ENCODE measurements around the gene GLA.

Gene GLA

GRCh38 chrX:101397779-101398178 lies 9.9 kb downstream of the GLA start:
- DNase-seq (ENCODE audit: low spot score) = no peak

DNA sequence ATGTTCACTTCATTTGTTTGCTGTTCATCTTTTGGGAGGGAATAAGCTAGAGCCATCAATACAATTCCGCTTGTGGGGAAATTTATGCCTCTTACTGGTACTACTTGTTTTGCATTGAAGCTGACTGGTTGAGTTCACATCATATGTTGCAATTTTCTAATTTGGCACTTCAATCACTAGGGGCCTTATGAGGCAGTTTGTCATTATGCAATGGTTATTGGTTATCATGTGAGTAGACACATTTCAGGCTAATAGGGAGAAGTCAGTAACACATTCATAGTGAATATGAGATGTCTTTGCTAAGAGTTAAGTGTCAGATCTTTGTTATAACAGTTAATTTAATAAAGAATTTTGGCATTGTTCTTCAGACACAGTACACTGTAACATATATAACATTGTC lies 11.9 kb downstream of the GLA start:
- no peak for DNase-seq (ENCODE audit: low spot score)

GRCh38 chrX:101394372-101394771 lies 13.4 kb downstream of the GLA start:
- no peak for DNase-seq (ENCODE audit: low spot score)

- no peak for DNase-seq (ENCODE audit: low spot score)
Observed at GRCh38 chrX:101393530-101394305, 14.0 kb downstream of the GLA start.

GRCh38 chrX:101391831-101392230 lies 15.9 kb downstream of the GLA start:
- no peak for DNase-seq (ENCODE audit: low spot score)

- DNase-seq (ENCODE audit: low spot score) = peak; percentile 81
Observed at GRCh38 chrX:101390664-101391525, 16.8 kb downstream of the GLA start, which contains the start of gene RPL36A. RPL36A (plus strand) TSS chrX:101391011; CDS start chrX:101391044, 33 bp downstream.

DNA sequence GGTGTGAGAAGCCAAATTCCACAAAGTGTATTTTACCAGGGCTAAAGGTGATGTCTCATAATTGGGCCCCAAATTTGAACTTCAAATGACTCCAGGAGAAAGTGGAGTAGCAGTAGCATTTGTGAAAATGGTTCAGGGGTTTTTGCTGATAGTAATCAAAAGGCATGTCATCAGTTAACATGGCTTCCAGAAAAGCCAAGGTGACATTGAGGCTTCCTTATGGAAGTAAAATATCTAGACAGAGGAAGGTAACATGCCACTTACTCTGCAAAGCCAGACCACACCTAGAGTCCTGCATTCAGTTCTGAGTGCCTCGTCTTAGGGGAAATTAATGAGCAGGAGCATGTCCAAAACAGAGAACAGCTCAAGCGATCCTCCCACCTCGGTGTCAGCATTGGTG lies 19.1 kb downstream of the GLA start:
- DNase-seq (ENCODE audit: low spot score) = no peak

DNA sequence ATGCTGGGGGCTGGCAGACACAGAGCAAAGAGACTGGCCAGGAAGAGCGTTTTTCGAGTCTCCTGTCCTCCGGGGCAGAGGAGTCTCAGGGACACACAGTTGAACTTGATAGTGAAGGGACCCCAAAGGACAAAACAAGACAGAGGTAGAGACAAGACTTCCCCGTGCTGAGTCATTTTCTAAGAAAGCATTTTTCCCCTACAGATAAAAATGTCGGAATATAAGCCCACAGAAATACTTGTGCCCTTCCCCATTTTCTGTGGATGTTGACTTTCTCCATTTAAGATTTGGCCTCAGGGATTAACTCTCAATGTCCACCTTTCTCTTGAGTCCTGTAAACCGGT lies 21.2 kb downstream of the GLA start:
- no peak for DNase-seq (ENCODE audit: low spot score)

DNA sequence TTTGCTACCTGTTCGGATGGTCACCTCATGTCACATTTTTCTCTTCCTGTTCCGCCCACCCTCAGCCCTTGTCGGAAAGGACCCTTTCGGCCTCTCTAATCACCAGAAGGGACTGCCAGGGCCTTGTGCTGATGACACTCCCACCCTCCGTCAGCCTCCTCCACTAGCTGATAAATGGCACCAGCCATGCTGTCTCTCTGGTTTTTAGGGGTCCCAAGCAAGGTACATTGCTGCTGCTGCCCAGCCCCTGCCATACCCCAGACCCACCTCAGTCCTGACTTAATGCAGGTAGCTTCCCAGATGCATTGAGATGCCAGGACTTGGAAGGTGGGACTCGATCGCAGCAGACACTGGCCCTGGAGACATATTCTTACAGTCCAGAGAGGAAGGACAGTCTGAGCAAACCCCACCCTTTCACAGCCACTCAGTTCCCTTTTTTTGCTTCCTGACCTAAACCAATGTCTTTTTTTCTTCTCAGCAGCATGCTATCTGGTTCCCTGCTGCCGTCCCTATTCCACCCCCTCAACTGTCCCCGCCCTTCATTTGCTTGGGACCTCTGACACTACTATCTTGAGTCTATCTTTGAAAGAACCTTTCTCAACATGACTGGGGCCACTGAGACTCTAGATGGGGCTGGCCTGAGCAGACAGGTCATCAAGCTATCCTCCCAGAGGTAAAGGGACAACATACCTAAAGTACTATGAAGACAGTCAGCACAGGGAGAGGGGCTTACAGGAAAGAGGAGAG lies 21.8 kb downstream of the GLA start, which contains the start of gene BTK:
Gene BTK (minus strand): TSS at position 397 of the 747 bp plus-strand sequence. CDS start 10,907 bp downstream, outside the sequence.
- DNase-seq (ENCODE audit: low spot score) = no peak

DNA sequence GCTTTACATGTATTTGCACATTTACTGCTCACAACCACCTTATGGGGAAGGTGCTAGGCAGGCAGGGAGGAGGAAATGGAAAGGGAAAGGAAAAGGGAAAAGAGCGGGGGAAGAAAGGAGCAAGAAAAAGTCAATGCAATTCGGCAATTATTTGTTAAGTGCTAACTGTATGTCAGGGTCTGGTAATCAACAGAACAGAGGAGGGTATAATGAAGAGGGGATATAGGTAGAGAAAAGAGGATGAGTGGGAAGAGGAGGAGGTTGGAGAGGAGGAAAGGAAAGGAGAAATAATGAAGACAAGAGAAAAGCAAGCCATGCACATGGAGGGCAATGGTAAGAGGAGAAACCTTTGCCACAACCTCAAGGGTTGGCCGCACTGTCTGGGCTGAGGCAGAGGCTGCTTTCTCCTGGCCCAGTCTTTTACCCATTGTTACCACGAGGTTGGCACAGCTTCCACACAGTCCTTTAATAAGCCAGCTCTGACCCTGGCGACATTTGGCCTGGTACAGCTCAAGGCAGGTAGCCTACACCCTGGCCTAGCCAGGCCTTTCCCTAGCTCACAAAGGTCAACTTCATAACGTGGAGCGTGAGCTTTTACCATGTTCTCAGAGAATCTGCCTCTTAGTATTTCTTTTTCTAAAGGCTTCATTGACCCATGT lies 22.6 kb downstream of the GLA start:
- DNase-seq (ENCODE audit: low spot score) = no peak

DNA sequence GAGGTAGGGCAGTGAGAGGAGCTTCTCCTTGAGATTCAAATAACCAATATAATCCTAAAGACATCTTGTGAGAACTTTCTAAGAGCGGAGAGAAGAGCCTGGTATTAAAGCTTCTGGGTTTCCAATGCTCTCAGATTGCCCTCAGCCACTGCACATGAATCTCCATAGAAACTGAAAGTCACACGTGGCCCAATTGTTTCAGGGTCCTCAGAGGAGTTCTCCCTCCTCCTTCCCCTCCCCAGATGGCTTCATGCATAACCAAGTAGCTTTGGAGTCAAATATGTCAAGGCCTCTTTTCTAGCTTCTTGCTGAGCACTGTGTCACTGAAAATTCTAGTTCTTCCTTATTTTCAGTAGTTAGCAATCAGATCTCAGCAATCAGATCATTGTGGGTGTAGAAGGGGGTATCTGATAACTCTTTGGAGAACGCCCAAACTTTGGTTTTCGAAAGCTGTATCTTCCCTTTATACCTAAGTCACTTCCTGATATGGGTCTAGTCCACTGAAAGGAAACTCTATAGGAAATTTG lies 24.0 kb downstream of the GLA start:
- DNase-seq (ENCODE audit: low spot score) = no peak

DNA sequence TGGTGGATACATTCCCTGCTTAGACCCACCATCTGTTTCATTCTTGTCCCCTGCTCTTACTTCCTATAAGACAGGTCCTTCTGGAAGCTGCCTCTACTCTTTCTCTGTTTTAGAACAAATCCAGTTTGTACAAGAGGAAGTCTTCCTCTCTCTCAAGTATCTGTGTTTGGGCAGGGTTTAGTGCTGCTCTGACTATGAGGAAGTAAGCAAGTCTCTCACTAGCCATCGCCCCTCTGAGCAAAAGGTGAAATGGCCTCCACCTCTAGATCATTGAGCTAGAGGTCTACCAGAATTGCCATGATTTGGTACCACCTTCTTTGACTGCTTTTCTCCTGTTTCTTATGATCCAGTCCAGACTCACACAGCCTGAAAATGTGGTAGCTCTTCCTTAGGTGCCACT lies 30.2 kb downstream of the GLA start:
- DNase-seq (ENCODE audit: low spot score) = no peak

GRCh38 chrX:101370888-101371504 lies 36.7 kb downstream of the GLA start:
- DNase-seq (ENCODE audit: low spot score) = no peak

- no peak for DNase-seq (ENCODE audit: low spot score)
Observed at GRCh38 chrX:101369687-101370086, 38.0 kb downstream of the GLA start.

DNA sequence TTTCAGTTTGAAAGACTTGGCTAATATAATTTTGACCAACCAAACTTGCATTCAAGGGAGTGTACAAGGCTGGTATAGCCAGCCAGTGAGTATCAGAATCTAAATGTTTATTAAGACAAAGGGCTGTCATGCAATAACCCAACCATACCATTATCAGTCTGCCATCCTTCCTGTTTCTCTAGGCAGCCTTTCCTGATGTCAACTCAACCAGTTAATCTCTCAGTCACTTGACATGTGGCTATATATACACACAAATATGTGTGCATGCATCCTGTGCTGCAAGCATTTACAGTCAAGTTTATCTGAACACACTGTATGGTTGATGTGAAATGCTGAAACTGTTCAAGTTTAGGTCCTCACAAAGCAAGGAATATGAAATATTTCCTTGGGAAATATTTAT lies 38.9 kb downstream of the GLA start:
- DNase-seq (ENCODE audit: low spot score) = no peak

GRCh38 chrX:101365301-101365795 lies 42.4 kb downstream of the GLA start:
- no peak for DNase-seq (ENCODE audit: low spot score)

GRCh38 chrX:101362757-101363156 lies 45.0 kb downstream of the GLA start:
- no peak for DNase-seq (ENCODE audit: low spot score)

GRCh38 chrX:101362116-101362515 lies 45.6 kb downstream of the GLA start:
- DNase-seq (ENCODE audit: low spot score) = no peak

DNA sequence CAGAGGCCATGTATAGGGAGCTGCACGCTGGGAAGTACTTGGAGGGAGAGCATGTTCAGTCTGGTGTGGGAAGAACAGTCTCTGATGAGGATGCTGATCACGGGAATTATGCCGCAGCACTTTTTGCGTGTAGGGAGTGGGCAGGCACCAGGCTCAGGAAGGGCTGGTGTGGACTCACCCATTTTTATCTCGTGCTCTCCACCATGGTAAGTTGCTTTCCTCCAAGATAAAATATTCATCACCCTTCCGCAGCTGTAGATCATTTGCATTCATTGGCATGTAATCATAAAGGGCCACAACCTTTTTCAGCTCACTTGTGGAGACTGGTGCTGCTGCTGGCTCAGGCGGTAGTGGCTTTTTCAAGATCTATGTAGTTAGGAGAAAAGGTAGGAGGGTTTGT lies 47.3 kb downstream of the GLA start:
- DNase-seq (ENCODE audit: low spot score) = no peak

DNA sequence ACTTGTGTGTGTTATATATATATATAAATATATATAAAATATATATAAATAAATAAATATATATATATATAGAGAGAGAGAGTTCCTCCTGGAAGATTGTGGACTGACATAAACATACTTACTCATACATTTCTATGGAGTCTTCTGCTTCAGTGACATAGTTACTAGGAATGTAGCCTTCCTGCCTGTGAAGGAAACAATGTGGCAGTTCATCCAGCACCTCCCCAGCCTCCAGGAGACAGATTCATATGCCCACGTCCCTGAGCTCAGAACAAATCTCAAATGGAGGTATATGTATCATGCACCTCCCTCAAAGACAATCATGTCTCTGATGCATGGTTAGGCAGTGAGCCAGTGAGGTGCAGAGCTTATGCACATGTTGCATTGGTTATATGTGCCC lies 47.8 kb downstream of the GLA start:
- DNase-seq (ENCODE audit: low spot score) = no peak

DNA sequence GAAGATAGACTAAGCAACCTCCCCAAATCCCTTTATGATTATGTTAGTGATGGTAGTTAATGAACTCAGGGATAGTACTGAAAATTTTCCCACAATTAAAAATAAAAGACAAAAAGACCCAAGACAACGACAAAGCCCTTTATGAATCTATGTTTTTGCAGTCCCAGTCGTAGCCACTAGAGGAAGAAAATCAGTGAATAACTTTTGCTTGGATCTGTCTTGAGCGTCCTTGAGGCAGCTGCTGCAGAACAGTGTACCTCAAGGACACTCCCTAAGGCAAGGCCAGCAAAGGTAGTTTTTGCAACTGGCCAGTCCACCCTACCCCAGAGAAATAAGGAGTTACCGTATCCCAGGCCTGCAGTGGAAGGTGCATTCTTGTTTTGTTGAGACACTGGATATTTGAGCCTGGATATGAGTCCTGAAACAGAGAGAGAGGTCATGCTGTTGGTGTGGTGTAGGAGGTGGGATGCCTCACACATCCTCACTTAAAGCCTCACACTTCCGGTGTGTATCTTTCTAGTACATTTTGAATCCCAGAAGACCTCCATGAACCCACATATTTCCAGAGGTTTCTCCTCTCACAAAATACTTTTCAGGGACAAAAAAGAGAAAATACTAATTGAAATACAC lies 50.4 kb downstream of the GLA start:
- DNase-seq (ENCODE audit: low spot score) = peak; percentile 5

Data from iPS-NIHi11 (cell line).